Activated CD4-positive, alpha-beta memory T cell treated with anti-CD3 and anti-CD28 coated beads for 36 hours (primary cell): ENCODE results near the gene TXNDC2. TPM values are rescaled to one million over a fixed set of nuclear protein-coding genes. Genes with fewer than 3 reads are reported as not detected.

Experiments used
- CTCF ChIA-PET: fragments of 350-600 bp; sonication (Branson Sonifier 250); formaldehyde crosslinking; loops from one replicate; lab custom pipeline; 2021; ENCODE audit warnings: antibody characterized with exemption, inconsistent platforms; lab: Charles Lee
- POLR2A ChIA-PET: fragments of 350-600 bp; sonication (Branson Sonifier 250); formaldehyde crosslinking; loops from one replicate; lab custom pipeline; 2021; ENCODE audit warnings: antibody characterized with exemption; lab: Charles Lee
- DNase-seq: peaks from one replicate; pipeline ENCODE4 v3.0.0-alpha.2; 2020
- H3K27ac Mint-ChIP-seq: one replicate; pipeline ENCODE4 v1.8.0; 2021; ENCODE audit warnings: mixed read lengths
- H3K27me3 Mint-ChIP-seq: one replicate; pipeline ENCODE4 v1.8.0; 2021; ENCODE audit warnings: mixed read lengths
- H3K36me3 Mint-ChIP-seq: one replicate; pipeline ENCODE4 v1.8.0; 2021; ENCODE audit warnings: mixed read lengths
- H3K4me1 Mint-ChIP-seq: one replicate; pipeline ENCODE4 v1.8.0; 2021; ENCODE audit warnings: low read depth, mixed read lengths
- H3K4me3 Mint-ChIP-seq: one replicate; pipeline ENCODE4 v1.8.0; 2021; ENCODE audit warnings: mild to moderate bottlenecking, mixed read lengths
- H3K9me3 Mint-ChIP-seq: one replicate; pipeline ENCODE4 v1.8.0; 2021; ENCODE audit warnings: mixed read lengths
- intact Hi-C: fragments of 100-400 bp; cut with micrococcal nuclease; formaldehyde crosslinking; loops from one replicate; pipeline ENCODE4 v1.15.1; 2023
- total RNA-seq, 2 experiments: library from RNA; stranded (reverse); gene quantifications; one replicate each; pipeline ENCODE4 v1.2.3, GENCODE V29; 2021

The TXNDC2 gene
- total RNA-seq, 2 experiments from 2014 or later, result not detected

DNA sequence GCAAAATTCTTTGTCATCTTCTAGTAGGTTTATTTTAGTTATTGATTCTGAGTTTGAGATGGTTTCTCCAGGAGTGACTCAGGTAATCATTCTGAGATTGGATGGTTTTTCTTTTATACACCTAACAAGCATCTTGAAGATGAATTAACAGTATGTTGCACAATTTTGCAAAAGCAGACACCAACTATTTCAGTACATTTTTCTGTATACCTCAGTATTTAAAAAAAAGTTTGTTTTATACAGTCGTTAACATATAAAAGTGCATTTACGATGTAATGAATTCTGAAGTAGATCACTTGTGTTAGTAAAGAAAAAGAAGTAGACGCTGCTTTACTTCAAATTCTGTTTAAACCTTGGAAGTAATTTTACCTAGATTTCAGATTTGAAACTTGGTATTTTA lies 31.0 kb downstream of the TXNDC2 start:
- Mint-ChIP-seq H3K36me3 (no peaks in the 10 kb centered on the region), H3K27ac (peak overlapping the region; percentile 80), H3K27me3 (no peaks in the 10 kb centered on the region), H3K9me3 (no peaks in the 10 kb centered on the region), H3K4me1 (peaks cover 26% of the 10 kb centered on the region), H3K4me3 (no peak overlapping the region)
- ChIA-PET POLR2A (no interaction called here), CTCF (no interaction called here)
- DNase-seq, result no peak
- intact Hi-C loops, result loop anchor here (1.0 to 10.0 kb wide), 5 partner anchors 35 to 822 kb away; partner anchors contain the start of gene ANKRD12

DNA sequence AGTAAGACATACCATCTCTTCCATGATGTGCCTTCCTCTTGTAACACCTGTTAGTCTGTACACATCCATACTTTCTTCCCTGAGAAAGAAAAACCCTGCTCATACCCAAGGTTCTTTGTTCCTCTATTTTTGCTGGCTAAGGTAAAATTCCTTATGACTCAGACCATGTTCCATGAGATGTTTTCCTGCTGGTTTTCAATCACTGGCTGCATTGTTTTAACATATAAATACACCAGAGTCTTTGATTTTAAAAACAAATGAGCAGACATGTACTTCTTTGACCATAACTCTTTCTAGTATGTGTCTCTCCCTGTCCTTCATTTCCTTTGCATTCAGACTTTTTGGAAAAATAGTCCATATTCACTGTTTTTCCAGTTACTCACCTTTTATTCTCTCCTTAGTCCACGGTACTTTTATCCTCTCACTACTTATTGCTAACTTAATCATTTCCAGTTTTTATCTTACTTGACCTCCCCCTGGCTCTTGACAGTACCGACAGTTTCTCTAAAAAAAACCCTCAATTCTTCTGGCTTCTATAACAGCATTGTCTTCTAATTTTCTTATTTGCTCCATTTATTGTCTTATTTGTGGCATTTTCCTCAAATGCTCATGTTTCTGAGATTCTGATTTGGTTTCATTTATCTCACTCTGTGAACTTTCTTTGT lies 32.4 kb downstream of the TXNDC2 start:
- no peaks in the 10 kb centered on the region for H3K27me3 Mint-ChIP-seq
- H3K27ac Mint-ChIP-seq, result no peak overlapping the region
- H3K4me3 Mint-ChIP-seq, result no peak overlapping the region
- ChIA-PET POLR2A (no interaction called here), CTCF (no interaction called here)
- no peaks in the 10 kb centered on the region for H3K36me3 Mint-ChIP-seq
- peaks cover 31% of the 10 kb centered on the region for H3K4me1 Mint-ChIP-seq
- H3K9me3 Mint-ChIP-seq, result no peaks in the 10 kb centered on the region
- intact Hi-C loops, result loop anchor here (5.0 to 10.0 kb wide), 4 partner anchors 34 to 823 kb away; partner anchors contain the start of gene ANKRD12
- DNase-seq, result no peak

DNA sequence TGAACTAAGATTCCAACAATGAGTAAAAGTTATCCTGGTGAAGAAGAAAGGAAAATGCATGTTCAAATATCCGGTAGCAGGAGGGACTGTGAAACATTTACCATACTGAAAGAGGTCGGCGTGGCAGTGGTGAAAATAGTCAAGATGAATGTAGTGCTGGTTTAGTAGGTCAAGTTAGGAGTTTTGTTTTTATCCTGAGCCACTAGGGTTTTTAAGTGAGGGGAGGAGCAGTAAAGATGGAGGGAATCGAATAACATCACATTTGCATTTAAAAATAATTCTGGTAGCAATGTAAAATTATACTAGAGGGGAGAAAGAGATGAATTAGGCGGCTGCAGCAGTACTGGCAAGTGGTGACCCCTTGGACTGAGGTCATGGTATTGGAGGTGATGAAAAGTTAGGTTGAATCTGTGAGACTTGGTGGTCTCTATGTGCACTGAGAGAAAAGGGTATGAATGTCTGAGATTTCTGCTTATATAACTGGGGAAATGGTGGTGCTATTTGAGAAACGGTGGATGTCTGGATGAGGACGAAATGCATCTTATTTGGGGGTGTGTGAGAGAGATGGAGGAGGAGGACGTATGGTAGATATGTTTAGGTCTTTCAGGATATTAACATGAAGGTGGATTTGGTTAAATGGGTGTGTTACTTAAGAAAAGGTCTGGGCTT lies 33.9 kb downstream of the TXNDC2 start:
- intact Hi-C loops, result loop anchor here (5.0 to 10.0 kb wide), 4 partner anchors 33 to 825 kb away; partner anchors contain the start of gene ANKRD12
- ChIA-PET POLR2A (no interaction called here), CTCF (no interaction called here)
- peak; percentile 30 for DNase-seq
- peaks cover 42% of the 10 kb centered on the region for H3K4me1 Mint-ChIP-seq
- no peaks in the 10 kb centered on the region for H3K27me3 Mint-ChIP-seq
- no peak overlapping the region for H3K27ac Mint-ChIP-seq
- no peaks in the 10 kb centered on the region for H3K9me3 Mint-ChIP-seq
- H3K36me3 Mint-ChIP-seq, result no peaks in the 10 kb centered on the region
- no peak overlapping the region for H3K4me3 Mint-ChIP-seq

DNA sequence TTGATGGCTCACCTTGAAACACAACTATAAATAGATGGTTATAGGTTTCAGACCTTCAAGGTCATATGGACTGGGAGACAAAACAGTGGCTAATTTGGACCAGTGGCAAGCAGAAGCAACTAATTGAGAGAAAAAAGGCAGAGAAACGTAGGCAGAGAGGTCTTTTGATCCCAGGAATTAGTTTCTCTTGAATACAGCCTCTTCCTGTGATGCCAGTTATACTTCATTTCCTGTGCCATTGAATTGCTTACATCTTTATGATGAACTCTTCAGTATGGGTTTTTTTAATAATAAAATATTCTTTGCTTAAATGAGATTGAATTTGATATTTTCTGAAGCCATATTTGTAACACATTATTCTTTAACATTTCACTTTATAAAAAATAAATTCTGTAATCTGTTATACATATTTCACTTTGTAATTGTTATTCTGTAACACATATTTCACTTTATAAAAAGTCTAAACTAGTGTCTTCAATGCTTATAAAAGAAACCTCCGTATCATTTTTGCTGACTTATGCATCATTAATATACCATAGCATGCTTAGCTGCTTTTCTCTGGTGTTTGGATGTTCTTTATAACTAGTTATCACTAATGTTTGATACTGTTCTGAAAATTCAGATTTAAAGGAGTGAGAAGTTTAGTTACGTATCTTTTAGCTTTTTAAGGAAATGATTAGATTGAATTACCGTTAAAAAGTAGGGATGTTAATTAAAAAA lies 37.0 kb downstream of the TXNDC2 start:
- ChIA-PET CTCF (no interaction called here), POLR2A (no interaction called here)
- H3K27ac Mint-ChIP-seq, result no peak overlapping the region
- H3K27me3 Mint-ChIP-seq, result no peaks in the 10 kb centered on the region
- no peak for DNase-seq
- no peak overlapping the region for H3K4me3 Mint-ChIP-seq
- intact Hi-C loops, result no loop called here
- H3K36me3 Mint-ChIP-seq, result no peaks in the 10 kb centered on the region
- H3K4me1 Mint-ChIP-seq, result peaks cover 52% of the 10 kb centered on the region
- no peaks in the 10 kb centered on the region for H3K9me3 Mint-ChIP-seq

DNA sequence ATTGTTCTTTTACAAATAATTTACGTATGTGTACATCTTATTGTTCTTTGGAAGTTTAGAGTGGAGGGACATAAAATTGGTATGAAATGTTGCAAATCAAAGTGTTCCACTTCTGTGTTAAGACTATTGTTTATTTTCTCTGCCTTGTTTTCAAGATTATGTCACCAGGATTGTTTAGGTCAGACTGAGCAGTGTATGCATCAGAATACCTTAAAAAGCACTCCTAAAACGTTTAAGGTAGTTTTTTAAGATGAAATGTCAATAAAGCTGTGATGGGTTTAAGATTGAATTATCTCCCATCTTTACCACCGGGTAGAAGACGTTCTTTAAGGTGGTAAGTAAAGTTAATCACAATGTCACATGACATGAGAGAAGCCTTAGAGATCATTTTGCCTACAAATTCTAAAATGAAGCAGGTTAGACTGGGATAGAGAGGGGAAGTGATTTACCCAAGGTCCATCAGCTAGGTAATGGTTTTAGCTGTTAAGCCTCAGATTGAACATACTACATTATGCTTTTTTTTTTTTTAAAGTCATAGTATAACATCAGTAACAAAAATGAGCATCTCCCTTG lies 38.7 kb downstream of the TXNDC2 start:
- Mint-ChIP-seq H3K27ac (no peak overlapping the region), H3K4me3 (no peak overlapping the region), H3K4me1 (peaks cover 65% of the 10 kb centered on the region), H3K36me3 (no peaks in the 10 kb centered on the region), H3K9me3 (no peaks in the 10 kb centered on the region), H3K27me3 (no peaks in the 10 kb centered on the region)
- ChIA-PET POLR2A (no interaction called here), CTCF (interaction anchor here (0.8 kb wide), 1 partner anchor 154 kb away, joined by 3 read pairs; no protein-coding TSS in a partner anchor)
- intact Hi-C loops, result no loop called here
- DNase-seq, result no peak

- intact Hi-C loops, result no loop called here
- ChIA-PET CTCF (no interaction called here), POLR2A (no interaction called here)
- Mint-ChIP-seq H3K27ac (no peak overlapping the region), H3K27me3 (no peaks in the 10 kb centered on the region), H3K4me1 (peaks cover 69% of the 10 kb centered on the region), H3K4me3 (no peak overlapping the region), H3K9me3 (no peaks in the 10 kb centered on the region), H3K36me3 (no peaks in the 10 kb centered on the region)
- DNase-seq, result no peak
Observed at GRCh38 chr18:9925369-9925768, 39.6 kb downstream of the TXNDC2 start.

GRCh38 chr18:9925795-9926194 lies 40.0 kb downstream of the TXNDC2 start:
- CTCF ChIA-PET, result interaction anchor here (0.6 to 1.2 kb wide), 2 partner anchors 25 to 595 kb away, joined by 3 read pairs; no protein-coding TSS in a partner anchor
- no peak for DNase-seq
- Mint-ChIP-seq H3K27me3 (no peaks in the 10 kb centered on the region), H3K9me3 (no peaks in the 10 kb centered on the region), H3K36me3 (no peaks in the 10 kb centered on the region), H3K27ac (no peak overlapping the region), H3K4me1 (peaks cover 71% of the 10 kb centered on the region), H3K4me3 (no peak overlapping the region)
- intact Hi-C loops, result no loop called here
- POLR2A ChIA-PET, result interaction anchor here (1.9 kb wide), 1 partner anchor 11 kb away, joined by 14 read pairs; no protein-coding TSS in a partner anchor

DNA sequence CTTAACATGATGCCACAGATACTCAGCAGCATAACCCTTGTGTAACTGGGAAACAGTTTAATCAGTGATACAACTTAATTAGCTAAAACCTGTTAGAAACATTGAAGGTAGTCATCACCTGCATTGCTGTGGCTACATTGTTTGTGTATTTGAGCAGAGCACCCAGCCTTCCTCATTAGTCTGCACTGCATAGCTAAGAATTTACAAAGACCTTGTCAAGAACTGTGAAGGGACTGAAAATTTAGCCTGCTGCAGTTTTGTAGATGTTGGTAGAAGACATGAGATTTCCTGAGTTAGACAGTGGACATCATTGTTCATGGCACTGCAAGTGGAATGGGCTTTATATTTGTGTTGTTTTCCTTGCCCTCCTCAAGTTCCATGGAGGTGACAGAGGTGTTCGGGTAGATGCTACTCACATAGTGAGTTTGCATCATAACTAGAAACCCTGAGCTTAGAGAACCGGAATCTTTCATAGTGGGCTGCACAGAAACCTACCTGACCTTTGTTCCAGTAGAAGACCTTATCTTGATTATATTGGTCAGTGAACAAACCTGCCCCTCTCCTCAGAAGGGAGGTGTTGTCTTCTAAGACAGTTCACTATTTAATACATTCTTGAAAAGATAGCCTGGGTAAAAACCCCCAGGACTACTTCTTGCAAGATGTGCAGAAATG lies 40.6 kb downstream of the TXNDC2 start:
- CTCF ChIA-PET, result interaction anchor here (0.6 to 1.2 kb wide), 3 partner anchors 24 to 594 kb away, joined by 3 read pairs; no protein-coding TSS in a partner anchor

DNA sequence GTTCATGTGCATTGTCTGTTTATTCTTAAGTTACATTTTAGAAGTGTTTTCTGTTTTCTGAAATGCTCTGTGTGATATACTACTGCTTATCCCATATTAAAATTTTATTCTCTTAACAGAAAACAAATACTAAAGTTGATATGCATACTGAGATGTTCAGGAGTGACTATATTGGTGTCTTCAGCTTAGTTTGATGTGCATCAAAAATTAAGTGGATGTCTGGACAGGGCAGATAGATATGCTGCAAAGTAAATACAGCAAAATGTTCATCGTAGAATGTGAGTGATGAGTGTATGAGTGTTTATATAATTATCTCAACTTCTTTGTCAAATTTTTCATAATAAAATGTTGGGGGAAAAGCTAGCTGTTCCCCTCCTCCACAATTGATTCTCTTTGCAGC lies 41.2 kb downstream of the TXNDC2 start:
- DNase-seq, result no peak
- intact Hi-C loops, result no loop called here
- Mint-ChIP-seq H3K27me3 (no peaks in the 10 kb centered on the region), H3K4me3 (no peak overlapping the region), H3K4me1 (peaks cover 76% of the 10 kb centered on the region), H3K36me3 (peaks cover 3% of the 10 kb centered on the region), H3K9me3 (no peaks in the 10 kb centered on the region), H3K27ac (no peak overlapping the region)
- CTCF ChIA-PET, result interaction anchor here (0.9 to 1.2 kb wide), 2 partner anchors 156 to 594 kb away, joined by 3 read pairs; no protein-coding TSS in a partner anchor
- POLR2A ChIA-PET, result interaction anchor here (1.1 to 1.9 kb wide), 2 partner anchors 12 to 13 kb away, joined by 3 to 14 read pairs; partner anchors contain the start of gene VAPA

More for the DNA sequence above, 40.6 kb downstream of the TXNDC2 start:
- Mint-ChIP-seq H3K4me3 (no peak overlapping the region), H3K27ac (peak overlapping the region; percentile 30), H3K36me3 (no peaks in the 10 kb centered on the region), H3K27me3 (no peaks in the 10 kb centered on the region), H3K9me3 (no peaks in the 10 kb centered on the region), H3K4me1 (peaks cover 75% of the 10 kb centered on the region)
- DNase-seq, result no peak
- POLR2A ChIA-PET, result interaction anchor here (1.1 to 1.9 kb wide), 2 partner anchors 11 to 13 kb away, joined by 3 to 14 read pairs; partner anchors contain the start of gene VAPA
- intact Hi-C loops, result no loop called here

DNA sequence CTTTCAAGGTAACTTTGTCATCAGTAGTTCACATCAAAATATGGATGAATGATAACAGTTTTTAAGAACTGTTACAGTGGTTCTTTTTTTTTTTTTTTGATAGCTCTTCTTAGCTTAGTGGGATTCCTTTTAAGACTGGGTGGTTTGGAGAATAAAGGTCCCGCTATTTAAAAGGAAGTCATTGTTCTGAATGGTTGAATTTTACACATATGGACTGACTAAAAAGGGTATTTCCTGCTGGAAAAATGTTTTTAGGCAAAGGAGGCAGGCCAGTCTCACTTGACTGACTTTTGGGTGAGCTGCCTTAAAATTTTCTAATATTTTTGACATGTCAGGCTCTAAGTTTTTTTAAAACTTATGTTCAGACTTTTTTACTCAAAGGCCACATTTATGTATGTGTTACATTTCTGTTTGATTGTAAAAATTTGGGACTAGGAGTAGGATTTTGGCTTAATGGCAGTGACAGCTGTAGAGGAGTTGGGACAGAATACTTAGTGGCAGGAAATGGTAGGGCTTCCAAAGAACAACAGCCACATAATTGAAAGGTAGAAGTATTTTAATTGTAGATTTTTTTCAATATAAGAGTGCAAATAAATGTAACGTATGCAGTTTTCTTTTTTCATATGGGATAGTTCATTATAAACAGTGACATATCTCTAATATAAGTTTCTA lies 41.8 kb downstream of the TXNDC2 start:
- H3K4me3 Mint-ChIP-seq, result no peak overlapping the region
- ChIA-PET POLR2A (interaction anchor here (1.1 to 1.9 kb wide), 2 partner anchors 12 to 14 kb away, joined by 3 to 14 read pairs; partner anchors contain the start of gene VAPA), CTCF (interaction anchor here (0.6 to 0.9 kb wide), 2 partner anchors 8 to 157 kb away, joined by 3 read pairs; no protein-coding TSS in a partner anchor)
- no peaks in the 10 kb centered on the region for H3K9me3 Mint-ChIP-seq
- DNase-seq, result no peak
- peaks cover 6% of the 10 kb centered on the region for H3K36me3 Mint-ChIP-seq
- H3K27me3 Mint-ChIP-seq, result no peaks in the 10 kb centered on the region
- intact Hi-C loops, result no loop called here
- H3K27ac Mint-ChIP-seq, result no peak overlapping the region
- peaks cover 72% of the 10 kb centered on the region for H3K4me1 Mint-ChIP-seq
